ENCODE results near the gene UHRF1. TPM values are rescaled to one million over a fixed set of nuclear protein-coding genes. Genes with fewer than 3 reads are reported as not detected.

The UHRF1 gene
- total RNA-seq, 2 experiments from 2014 or later = 173 to 180 TPM

DNA sequence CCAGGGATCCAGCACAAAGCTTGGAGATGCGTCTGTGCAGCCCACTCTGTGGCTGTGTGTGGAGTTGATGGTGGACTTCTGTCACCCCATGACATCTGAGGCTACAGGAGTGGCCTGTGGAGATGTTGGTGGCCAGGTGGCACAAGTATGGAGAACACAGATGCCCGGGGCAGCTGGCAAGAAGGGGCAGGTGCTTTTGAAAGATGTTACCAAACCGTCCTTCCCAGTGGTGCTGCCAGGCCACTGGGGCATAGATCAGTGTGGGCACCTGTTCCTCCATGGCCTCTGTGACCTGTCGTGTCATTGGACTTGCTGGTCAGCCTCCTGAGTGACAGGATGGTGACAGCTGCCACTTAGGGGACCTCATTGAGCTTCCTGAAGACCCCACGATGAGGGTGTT, 95.8 kb downstream of the UHRF1 start:
- ChIA-PET POLR2A (no interaction called here), CTCF (no interaction called here)
- no peaks in the 10 kb centered on the region for H3K9me3 Mint-ChIP-seq (ENCODE audit: insufficient read depth)
- no peak for ATAC-seq
- H3K27me3 Mint-ChIP-seq (ENCODE audit: low read depth) = no peaks in the 10 kb centered on the region
- H3K4me3 Mint-ChIP-seq = no peak overlapping the region
- H3K27ac Mint-ChIP-seq = no peak overlapping the region
- no peak for DNase-seq
- H3K36me3 Mint-ChIP-seq (ENCODE audit: low read depth) = peaks cover 9% of the 10 kb centered on the region
- H3K4me1 Mint-ChIP-seq (ENCODE audit: low read depth) = no peaks in the 10 kb centered on the region

- DNase-seq (no peak), ATAC-seq (no peak)
- ChIA-PET CTCF (no interaction called here), POLR2A (interaction anchor here (0.5 kb wide), 1 partner anchor 538 kb away, joined by 3 read pairs; no protein-coding TSS in a partner anchor)
- no peaks in the 10 kb centered on the region for H3K9me3 Mint-ChIP-seq (ENCODE audit: insufficient read depth)
- no peak overlapping the region for H3K27ac Mint-ChIP-seq
- peaks cover 9% of the 10 kb centered on the region for H3K36me3 Mint-ChIP-seq (ENCODE audit: low read depth)
- H3K27me3 Mint-ChIP-seq (ENCODE audit: low read depth) = no peaks in the 10 kb centered on the region
- no peak overlapping the region for H3K4me3 Mint-ChIP-seq
- no peaks in the 10 kb centered on the region for H3K4me1 Mint-ChIP-seq (ENCODE audit: low read depth)
Measured at GRCh38 chr19:5006201-5006600, 96.9 kb downstream of the UHRF1 start.

DNA sequence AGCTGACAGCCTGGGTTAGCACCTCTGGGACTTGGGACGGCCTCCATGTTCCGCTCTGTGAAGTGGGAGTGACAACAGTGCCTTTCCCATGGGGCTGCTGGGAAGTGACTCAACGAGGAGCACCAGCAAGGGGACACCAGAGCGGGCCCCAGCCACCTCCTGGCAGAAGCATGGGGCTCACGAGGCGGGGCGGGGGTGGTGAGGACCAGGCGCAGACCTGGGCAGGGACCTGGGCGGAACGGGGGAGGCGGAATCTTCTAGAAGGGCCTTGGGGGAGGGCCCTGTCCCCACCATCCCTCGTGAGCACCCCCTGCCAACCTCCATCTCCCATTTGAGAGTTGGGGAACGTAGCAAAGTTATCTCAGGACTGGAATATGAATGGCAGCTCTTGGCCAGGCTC, 97.5 kb downstream of the UHRF1 start:
- H3K4me1 Mint-ChIP-seq (ENCODE audit: low read depth) = no peaks in the 10 kb centered on the region
- DNase-seq = no peak
- H3K4me3 Mint-ChIP-seq = no peak overlapping the region
- H3K27ac Mint-ChIP-seq = no peak overlapping the region
- H3K27me3 Mint-ChIP-seq (ENCODE audit: low read depth) = no peaks in the 10 kb centered on the region
- POLR2A ChIA-PET = no interaction called here
- CTCF ChIA-PET = no interaction called here
- no peaks in the 10 kb centered on the region for H3K9me3 Mint-ChIP-seq (ENCODE audit: insufficient read depth)
- peaks cover 9% of the 10 kb centered on the region for H3K36me3 Mint-ChIP-seq (ENCODE audit: low read depth)
- no peak for ATAC-seq

Small RNA genes within 50 kb of the gene (microRNA-seq; reads per million reads assigned to microRNA genes)
- not detected for gene MIR4747

Other genes starting within 250 kb of the UHRF1 start
- gene MYDGF, start 239.2 kb upstream of the UHRF1 start, total RNA-seq = 10 to 100 TPM; 49.6 to 54.9 TPM
- 100 to 1,000 TPM in 1 of 2 experiments, 10 to 100 TPM in 1; 99.2 to 103 TPM for gene DPP9, start 185.7 kb upstream of the UHRF1 start, total RNA-seq
- 10 to 100 TPM; 12.3 to 12.7 TPM for gene FEM1A, start 117.8 kb upstream of the UHRF1 start, total RNA-seq
- 10 to 100 TPM; 14.0 to 15.2 TPM for gene TICAM1, start 77.8 kb upstream of the UHRF1 start, total RNA-seq
- gene PLIN3, start 41.8 kb upstream of the UHRF1 start, total RNA-seq = 10 to 100 TPM; 27.5 to 32.8 TPM
- under 1 TPM; 0.55 to 0.81 TPM for gene ARRDC5, start 6.6 kb upstream of the UHRF1 start, total RNA-seq
- 10 to 100 TPM; 44.9 to 47.0 TPM for gene KDM4B, start 59.6 kb downstream of the UHRF1 start, total RNA-seq

Data from activated CD8-positive, alpha-beta T cell treated with anti-CD3 and anti-CD28 coated beads, Interleukin-2, amount 10 ng/mL, durations not matched to agents 7 days and 5 days (primary cell).